HepG2 (cell line): ENCODE measurements around the gene FIBP. TPM values are rescaled to one million over a fixed set of nuclear protein-coding genes. Genes with fewer than 3 reads are reported as not detected.
A peak's percentile ranks its signal among the peaks of the same experiment; 100 is the strongest.

ENCODE experiments used
- ARNT ChIP-seq: fragments of 450-650 bp; IDR thresholded peaks from 2 replicates; pipeline ENCODE4 v1.6.1; 2017
- ARNTL ChIP-seq: sonication (generic); formaldehyde crosslinking; IDR thresholded peaks from 2 replicates; pipeline ENCODE4 v1.4.0; 2020; ENCODE audit warnings: mild to moderate bottlenecking, missing genetic modification reagents
- ATRX ChIP-seq: sonication (generic); formaldehyde crosslinking; IDR thresholded peaks from 2 replicates; pipeline ENCODE4 v1.4.0; 2020; ENCODE audit warnings: missing genetic modification reagents, borderline replicate concordance
- CEBPG ChIP-seq: IDR thresholded peaks from 2 replicates; pipeline ENCODE4 v1.6.1; 2016
- GATAD1 ChIP-seq: IDR thresholded peaks from 2 replicates; pipeline ENCODE4 v1.6.1; 2016; ENCODE audit warnings: missing genetic modification reagents, missing compliant biosample characterization
- ISL2 ChIP-seq: sonication (generic); formaldehyde crosslinking; IDR thresholded peaks from 2 replicates; pipeline ENCODE4 v1.5.0; 2020; ENCODE audit warnings: missing genetic modification reagents
- JDP2 ChIP-seq: sonication (generic); formaldehyde crosslinking; IDR thresholded peaks from 2 replicates; pipeline ENCODE4 v1.8.1; 2022; ENCODE audit warnings: missing genetic modification reagents, borderline replicate concordance
- KDM1A ChIP-seq: IDR thresholded peaks from 2 replicates; pipeline ENCODE4 v1.6.1; 2016; ENCODE audit warnings: missing compliant biosample characterization
- KDM5B ChIP-seq: sonication (generic); formaldehyde crosslinking; IDR thresholded peaks from 2 replicates; pipeline ENCODE4 v1.4.0; 2020; ENCODE audit warnings: missing genetic modification reagents, mild to moderate bottlenecking, borderline replicate concordance
- MEF2D ChIP-seq: sonication (generic); formaldehyde crosslinking; IDR thresholded peaks from 2 replicates; pipeline ENCODE4 v1.5.1; 2020; ENCODE audit warnings: mild to moderate bottlenecking, missing genetic modification reagents
- MIER2 ChIP-seq: IDR thresholded peaks from 2 replicates; pipeline ENCODE4 v1.6.1; 2016; ENCODE audit warnings: missing biosample characterization, missing genetic modification reagents
- MIXL1 ChIP-seq: IDR thresholded peaks from 2 replicates; pipeline ENCODE4 v1.6.1; 2016
- MYNN ChIP-seq: sonication (generic); formaldehyde crosslinking; IDR thresholded peaks from 2 replicates; pipeline ENCODE4 v1.4.0; 2020; ENCODE audit warnings: mild to moderate bottlenecking, low read depth, missing genetic modification reagents
- NFYB ChIP-seq: sonication (generic); formaldehyde crosslinking; IDR thresholded peaks from 2 replicates; pipeline ENCODE4 v1.4.0; 2020; ENCODE audit warnings: missing genetic modification reagents
- PHF20 ChIP-seq: sonication (generic); formaldehyde crosslinking; IDR thresholded peaks from 2 replicates; pipeline ENCODE4 v1.5.0; 2020; ENCODE audit warnings: mild to moderate bottlenecking, missing genetic modification reagents
- PITX1 ChIP-seq: sonication (generic); formaldehyde crosslinking; IDR thresholded peaks from 2 replicates; pipeline ENCODE4 v1.5.1; 2020; ENCODE audit warnings: mild to moderate bottlenecking, missing genetic modification reagents
- POLR2AphosphoS2 ChIP-seq: IDR thresholded peaks from 2 replicates; pipeline ENCODE4 v1.6.1; 2011; ENCODE audit warnings: low read depth, low read length, improper control_type of control experiment
- REPIN1 ChIP-seq: sonication (generic); formaldehyde crosslinking; IDR thresholded peaks from 2 replicates; pipeline ENCODE4 v1.8.0; 2022; ENCODE audit warnings: missing genetic modification reagents, low read depth, mild to moderate bottlenecking, borderline replicate concordance
- TOE1 ChIP-seq: sonication (generic); formaldehyde crosslinking; IDR thresholded peaks from 2 replicates; pipeline ENCODE4 v1.4.0; 2020; ENCODE audit warnings: mild to moderate bottlenecking, missing genetic modification reagents
- TRIM24 ChIP-seq: sonication (generic); formaldehyde crosslinking; IDR thresholded peaks from 2 replicates; pipeline ENCODE4 v1.8.0; 2022; ENCODE audit warnings: mild to moderate bottlenecking, missing genetic modification reagents
- XBP1 ChIP-seq: sonication (generic); formaldehyde crosslinking; IDR thresholded peaks from 2 replicates; pipeline ENCODE4 v1.5.0; 2020; ENCODE audit warnings: missing genetic modification reagents
- YEATS4 ChIP-seq: sonication (generic); formaldehyde crosslinking; IDR thresholded peaks from 2 replicates; pipeline ENCODE4 v1.4.0; 2020; ENCODE audit warnings: missing genetic modification reagents, borderline replicate concordance
- ZFP36L1 ChIP-seq: sonication (generic); formaldehyde crosslinking; IDR thresholded peaks from 2 replicates; pipeline ENCODE4 v1.8.0; 2022; ENCODE audit warnings: mild to moderate bottlenecking, missing genetic modification reagents, moderate library complexity
- ZIK1 ChIP-seq: sonication (generic); formaldehyde crosslinking; IDR thresholded peaks from 2 replicates; pipeline ENCODE4 v1.5.0; 2020; ENCODE audit warnings: mild to moderate bottlenecking, low read depth, missing genetic modification reagents, borderline replicate concordance
- ZMYM2 ChIP-seq: sonication (generic); formaldehyde crosslinking; IDR thresholded peaks from 2 replicates; pipeline ENCODE4 v1.8.0; 2022; ENCODE audit warnings: mild to moderate bottlenecking, missing genetic modification reagents
- ZNF160 ChIP-seq: sonication (generic); formaldehyde crosslinking; IDR thresholded peaks from 2 replicates; pipeline ENCODE4 v1.8.0; 2022; ENCODE audit warnings: mild to moderate bottlenecking, inconsistent platforms, missing genetic modification reagents
- ZNF180 ChIP-seq: sonication (generic); formaldehyde crosslinking; IDR thresholded peaks from 2 replicates; pipeline ENCODE4 v1.4.0; 2020; ENCODE audit warnings: low read depth, missing genetic modification reagents, borderline replicate concordance
- polyA plus RNA-seq, 8 experiments: library from polyadenylated mRNA; depleted of rRNA in 3 of 8; stranded (reverse) in 7 of 8; unstranded in 1 of 8; fragments of >200 nt; fragmentation: Illumina TruSeq in 4 of 8; extraction: Trizol in 4 of 8; gene quantifications; 2 replicates each; pipeline versions ENCODE4 v1.2.1 to v1.2.3, GENCODE V29; 2011 to 2016; ENCODE audit warnings: low read depth in 4 of 8, missing spikeins in 1 of 8, mixed read lengths in 1 of 8; ENCODE audit not compliant: insufficient read depth in 1 of 8
- total RNA-seq, 5 experiments: library from RNA; depleted of rRNA; stranded (reverse); fragments of >200 nt; fragmentation: Illumina TruSeq; extraction: Trizol; gene quantifications; 2 replicates each; pipeline ENCODE4 v1.2.3, GENCODE V29; 2016; ENCODE audit warnings: low read depth in 1 of 5
- TF ChIP-seq, protein P1 (sequence below): sonication (generic); formaldehyde crosslinking; IDR thresholded peaks from 2 replicates; pipeline ENCODE4 v1.4.0; 2020; ENCODE audit warnings: low read depth, mild to moderate bottlenecking, missing genetic modification reagents

FIBP gene
- total and polyA plus RNA-seq, 2 of the 13 experiments (the other 11 are each of a cell fraction or from before 2014, with no cell fraction given): 42.9 to 62.1 TPM

DNA sequence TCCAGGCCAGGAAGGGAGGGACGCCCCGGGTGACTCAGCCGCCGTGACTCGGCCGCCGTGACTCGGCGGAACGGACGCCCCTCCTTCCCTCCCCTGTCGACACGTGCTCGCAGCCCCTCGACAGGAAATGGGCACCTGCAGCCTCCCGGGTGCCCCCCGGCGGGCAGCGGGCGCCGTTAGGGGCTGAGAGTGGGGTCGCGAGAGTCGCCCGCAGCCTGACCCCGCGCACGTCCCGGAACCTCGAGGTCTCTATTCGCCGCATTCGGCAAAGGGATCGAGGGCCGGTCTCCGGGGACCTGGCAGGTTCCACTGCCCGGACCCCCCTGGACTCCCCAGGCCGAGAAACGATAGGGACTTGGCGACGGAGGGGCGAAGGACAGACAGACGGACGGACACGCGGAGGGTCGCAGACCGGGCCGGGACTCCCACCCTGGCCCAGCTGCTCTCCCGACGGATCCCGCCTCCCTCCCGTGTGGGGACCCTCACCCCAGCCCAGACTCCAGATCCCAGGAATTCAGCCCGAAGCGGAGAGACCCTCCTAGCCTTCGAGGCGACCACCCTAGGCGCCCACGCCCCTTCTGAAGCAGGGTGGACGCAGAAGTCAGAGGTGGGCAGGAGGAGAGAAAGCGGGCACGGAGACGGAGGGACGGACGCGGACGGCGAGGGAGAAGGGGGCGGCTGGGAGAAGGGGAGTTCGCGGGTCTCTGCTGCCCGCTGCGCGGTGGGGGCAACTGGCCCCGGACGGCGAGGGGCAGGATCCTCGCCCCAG is 11.3 kb upstream of the FIBP start (continued):
- TF ChIP-seq ZFP36L1 (CRISPR knock-in tag) (peak; percentile 80; the same call in 1 of the 2 replicates), KDM1A (no peak), GATAD1 (0 out of 2 replicates have a peak, but pooled peaks have one; percentile 31), ZNF180 (CRISPR knock-in tag) (no peak), XBP1 (CRISPR knock-in tag) (no peak), PHF20 (CRISPR knock-in tag) (no peak; the same call in 1 of the 2 replicates), KDM5B (CRISPR knock-in tag) (peak; percentile 72; the same call in 1 of the 2 replicates), MIER2 (CRISPR knock-in tag) (no peak), JDP2 (CRISPR knock-in tag) (no peak), TOE1 (no peak), ARNT (no peak), ZNF160 (CRISPR knock-in tag) (no peak), PITX1 (CRISPR knock-in tag) (no peak), REPIN1 (peak; percentile 47; the same call in 1 of the 2 replicates), ZIK1 (CRISPR knock-in tag) (peak; percentile 57; the same call in 1 of the 2 replicates), NFYB (CRISPR knock-in tag) (no peak), CEBPG (CRISPR knock-in tag) (no peak), POLR2AphosphoS2 (no peak), ARNTL (CRISPR knock-in tag) (peak; percentile 82; the same call in 1 of the 2 replicates), MYNN (no peak), ZMYM2 (peak; percentile 86), ISL2 (CRISPR knock-in tag) (no peak; the same call in 1 of the 2 replicates), ATRX (CRISPR knock-in tag) (no peak), MEF2D (CRISPR knock-in tag) (peak; percentile 70), YEATS4 (CRISPR knock-in tag) (peak; percentile 53; the same call in 1 of the 2 replicates), TRIM24 (CRISPR knock-in tag) (0 out of 2 replicates have a peak, but pooled peaks have one; percentile 46), MIXL1 (CRISPR knock-in tag) (no peak)
- TF ChIP-seq, protein P1, sequence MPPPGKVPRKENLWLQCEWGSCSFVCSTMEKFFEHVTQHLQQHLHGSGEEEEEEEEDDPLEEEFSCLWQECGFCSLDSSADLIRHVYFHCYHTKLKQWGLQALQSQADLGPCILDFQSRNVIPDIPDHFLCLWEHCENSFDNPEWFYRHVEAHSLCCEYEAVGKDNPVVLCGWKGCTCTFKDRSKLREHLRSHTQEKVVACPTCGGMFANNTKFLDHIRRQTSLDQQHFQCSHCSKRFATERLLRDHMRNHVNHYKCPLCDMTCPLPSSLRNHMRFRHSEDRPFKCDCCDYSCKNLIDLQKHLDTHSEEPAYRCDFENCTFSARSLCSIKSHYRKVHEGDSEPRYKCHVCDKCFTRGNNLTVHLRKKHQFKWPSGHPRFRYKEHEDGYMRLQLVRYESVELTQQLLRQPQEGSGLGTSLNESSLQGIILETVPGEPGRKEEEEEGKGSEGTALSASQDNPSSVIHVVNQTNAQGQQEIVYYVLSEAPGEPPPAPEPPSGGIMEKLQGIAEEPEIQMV: no peak
